Measurements from ENCODE around the gene VAV3.
"Not testable (repeated sequence)": the region's sequence is repeated elsewhere in the genome, so short reads cannot be mapped to it uniquely, and the experiment has no call there.

VAV3 gene

DNA sequence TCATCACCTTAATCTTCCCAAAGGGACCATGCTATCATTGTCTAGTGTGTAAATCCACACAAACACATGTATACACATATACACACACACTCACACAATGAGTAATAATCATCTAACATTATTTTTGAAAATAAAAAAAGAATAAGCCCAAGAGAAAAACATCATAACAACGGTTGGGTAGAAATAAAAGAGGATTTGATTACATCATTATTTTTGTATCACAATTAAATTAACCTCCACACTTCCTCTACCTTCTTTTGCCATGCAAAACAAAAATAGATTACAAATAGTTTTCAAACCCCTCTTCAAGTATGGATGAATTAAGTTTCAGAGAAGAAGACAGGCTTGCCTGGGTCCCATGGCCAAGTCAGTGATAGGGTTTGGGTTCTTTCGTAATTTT is 238.1 kb downstream of the VAV3 start:
- no peak for DNase-seq

DNA sequence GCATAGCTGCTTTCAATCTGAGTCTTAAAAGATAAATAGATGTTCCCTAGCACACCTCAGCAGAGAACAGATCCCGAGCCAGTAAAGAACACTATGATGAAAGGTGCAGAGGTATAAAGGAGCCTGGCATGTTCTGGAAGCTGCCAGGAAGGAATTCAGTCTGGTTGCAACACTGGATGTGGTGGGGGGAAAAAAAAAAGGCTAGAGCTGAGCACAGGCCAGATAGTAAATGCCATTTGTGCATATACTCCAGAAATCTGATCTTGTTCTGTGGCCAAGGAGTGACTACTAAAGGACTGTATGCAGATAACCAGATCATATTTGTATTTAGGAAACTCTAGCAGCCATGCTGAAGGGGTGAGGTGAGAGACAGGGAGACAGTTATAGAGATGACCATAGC is 240.3 kb downstream of the VAV3 start:
- no peak for DNase-seq

DNA sequence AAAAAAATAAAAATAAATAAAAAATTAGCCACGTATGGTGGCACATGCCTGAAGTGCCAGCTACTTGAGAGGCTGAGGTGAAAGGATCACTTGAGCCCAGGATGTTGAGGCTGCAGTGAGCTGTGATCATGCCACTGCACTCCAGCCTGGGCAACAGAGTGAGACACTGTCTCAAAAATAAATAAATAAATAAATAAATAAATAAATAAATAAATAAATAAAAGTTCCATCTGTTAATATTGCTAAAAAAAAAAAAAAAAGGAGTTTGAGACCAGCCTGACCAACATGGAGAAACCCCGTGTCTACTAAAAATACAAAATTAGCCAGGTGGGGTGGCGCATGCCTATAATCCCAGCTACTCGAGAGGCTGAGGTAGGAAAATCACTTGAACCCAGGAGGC is 244.8 kb downstream of the VAV3 start:
- DNase-seq, result not testable (repeated sequence)

DNA sequence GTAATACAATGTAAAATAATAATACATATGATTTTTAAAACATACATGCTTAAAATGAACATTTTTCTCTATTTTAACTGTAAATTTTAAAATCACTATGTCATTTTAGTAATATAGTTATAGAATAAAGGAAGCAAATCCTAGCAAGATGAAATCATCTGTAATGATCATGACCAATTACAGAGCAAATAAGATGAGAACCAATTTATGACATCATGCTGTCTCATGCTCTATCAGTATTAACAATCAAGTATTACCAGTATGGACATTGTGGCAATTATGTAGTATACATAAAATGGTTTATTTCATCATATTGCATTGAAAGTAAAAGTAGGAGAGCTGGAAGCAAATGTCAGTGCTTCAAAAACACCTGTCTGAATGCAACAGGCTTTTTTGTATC is 255.0 kb downstream of the VAV3 start:
- DNase-seq, result no peak

DNA sequence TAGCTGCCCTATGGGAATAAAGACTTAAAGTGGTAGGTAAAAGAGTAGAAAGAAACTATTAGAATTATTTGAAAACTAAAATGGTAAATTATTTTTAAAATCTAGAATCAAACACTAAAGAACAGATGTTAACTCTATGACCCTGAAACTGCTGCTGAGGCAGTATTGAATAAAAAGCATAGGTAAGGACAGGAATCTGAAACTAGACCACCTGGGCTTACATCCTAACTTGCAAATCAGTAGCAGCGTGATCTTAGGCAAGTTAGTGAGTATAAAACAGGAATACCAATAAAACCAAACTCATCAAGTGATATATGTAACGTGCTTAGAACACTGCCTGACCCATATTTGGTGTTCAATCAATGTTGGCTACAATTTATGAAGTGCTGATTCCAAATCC is 257.9 kb downstream of the VAV3 start:
- DNase-seq, result no peak

DNA sequence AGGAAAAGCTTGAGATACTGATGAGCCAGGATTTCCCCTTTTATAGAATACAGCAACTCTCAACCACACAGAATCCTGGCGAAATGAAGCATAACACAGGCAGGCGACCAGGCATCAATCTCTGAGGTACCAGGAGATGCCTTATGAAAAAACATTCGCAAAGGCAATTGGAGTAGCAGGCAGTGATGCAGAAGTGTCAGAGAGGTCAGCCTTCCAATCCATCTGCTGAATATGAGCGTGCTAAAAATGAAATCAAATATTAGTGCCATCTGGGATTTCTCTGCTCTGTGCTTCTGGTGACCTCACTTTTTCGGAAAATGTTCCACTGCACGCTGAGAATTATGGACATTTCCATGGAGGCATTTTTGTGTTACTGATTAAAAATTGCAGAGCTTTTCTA is 258.8 kb downstream of the VAV3 start:
- DNase-seq, result no peak

DNA sequence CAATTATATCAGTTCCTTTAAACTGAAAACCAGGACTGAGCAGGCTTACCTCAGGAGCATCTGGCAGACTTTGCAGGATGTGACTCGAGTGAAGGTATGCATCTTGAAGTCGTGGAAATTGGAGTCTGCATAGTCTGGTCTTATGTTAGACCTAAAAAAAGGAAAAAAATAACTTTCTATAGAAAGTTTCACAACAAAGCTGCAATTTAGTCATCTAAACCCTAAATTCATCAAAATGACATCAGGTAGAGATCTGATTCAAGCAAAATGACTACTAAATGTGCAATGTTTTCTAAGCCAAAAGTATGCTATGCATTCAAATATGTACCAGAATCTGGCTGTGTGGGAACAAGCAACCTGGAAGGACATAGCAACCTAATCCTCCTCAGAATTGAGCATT is 260.1 kb downstream of the VAV3 start:
- no peak for DNase-seq

DNA sequence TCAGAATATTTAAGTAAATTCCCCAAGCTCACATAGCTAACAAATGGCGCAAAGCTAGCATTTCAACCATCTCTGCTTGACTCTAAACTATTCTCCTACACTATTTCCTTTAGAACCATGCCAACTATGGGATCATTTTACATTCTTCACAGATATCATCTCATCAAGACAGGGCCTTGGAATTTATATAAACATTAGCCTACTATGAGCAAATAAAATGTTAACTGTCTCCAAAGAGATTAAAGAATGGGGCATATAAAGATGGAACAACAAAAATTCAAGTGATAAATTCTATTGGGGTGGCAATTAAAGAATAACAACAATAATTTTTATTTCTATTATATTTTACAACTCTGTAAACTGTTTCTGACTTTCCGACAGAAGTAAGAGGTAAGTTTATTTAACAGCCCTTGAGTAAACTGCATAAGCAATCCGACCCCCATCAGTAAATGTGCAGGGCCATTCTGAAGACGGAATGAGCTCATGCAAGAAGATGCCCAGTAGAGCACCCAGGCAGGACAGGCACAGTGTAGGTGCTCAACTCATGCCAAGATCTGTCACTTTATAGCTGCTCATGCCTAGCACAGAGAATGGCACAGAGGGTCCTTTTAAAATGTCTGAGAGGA is 261.9 kb downstream of the VAV3 start:
- no peak for DNase-seq

DNA sequence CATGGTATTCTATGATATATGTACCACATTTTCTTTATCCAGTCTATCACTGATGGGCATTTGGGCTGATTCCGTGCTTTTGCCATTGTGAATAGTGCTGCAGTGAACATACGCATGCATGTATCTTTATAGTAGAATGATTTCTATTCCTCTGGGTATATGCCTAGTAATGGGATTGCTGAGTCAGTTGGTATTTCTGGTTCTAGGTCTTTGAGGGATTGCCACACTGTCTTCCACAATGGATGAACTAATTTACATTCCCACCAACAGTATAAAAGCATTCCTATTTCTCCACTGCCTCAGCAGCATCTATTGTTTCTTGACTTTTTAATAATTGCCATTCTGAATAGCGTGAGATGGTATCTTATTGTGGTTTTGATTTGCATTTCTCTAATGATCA is 264.3 kb downstream of the VAV3 start:
- DNase-seq, result not testable (repeated sequence)

DNA sequence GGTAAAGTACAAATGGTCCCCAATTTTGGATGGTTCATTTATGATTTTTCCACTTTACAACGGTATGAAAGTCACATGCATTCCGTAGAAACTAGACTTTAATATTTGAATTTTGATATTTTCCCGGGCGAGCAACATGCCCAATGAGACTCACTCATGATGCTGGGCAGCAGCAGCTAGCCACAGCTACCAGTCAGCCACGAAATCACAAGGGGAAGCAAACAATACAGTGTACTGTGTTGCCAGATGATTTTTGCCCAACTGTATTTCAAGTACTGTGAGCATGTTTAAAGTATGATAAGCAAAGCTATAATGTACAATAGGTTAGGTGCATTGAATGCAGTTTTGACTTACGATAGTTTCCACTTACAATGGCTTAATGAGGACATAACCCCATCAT is 266.8 kb downstream of the VAV3 start:
- no peak for DNase-seq

DNA sequence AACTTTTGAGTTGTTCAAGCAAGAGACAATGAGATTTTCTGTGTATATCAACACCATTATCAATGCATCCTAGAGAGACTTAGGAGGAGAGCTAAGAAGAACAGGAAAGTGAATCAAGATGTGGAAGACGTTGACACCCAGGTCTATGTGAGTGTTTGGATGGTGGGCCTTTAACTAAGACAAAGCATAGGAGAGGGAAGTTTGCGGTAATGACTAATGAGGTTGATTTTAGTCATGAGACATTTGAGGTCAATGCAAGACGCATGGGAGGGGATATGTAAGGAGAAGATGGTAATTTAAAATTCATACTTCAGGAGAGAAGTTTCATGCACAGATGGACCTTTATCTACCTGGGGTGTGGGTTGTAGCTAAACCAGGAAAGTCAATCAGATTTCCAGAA is 269.6 kb downstream of the VAV3 start:
- DNase-seq, result no peak

DNA sequence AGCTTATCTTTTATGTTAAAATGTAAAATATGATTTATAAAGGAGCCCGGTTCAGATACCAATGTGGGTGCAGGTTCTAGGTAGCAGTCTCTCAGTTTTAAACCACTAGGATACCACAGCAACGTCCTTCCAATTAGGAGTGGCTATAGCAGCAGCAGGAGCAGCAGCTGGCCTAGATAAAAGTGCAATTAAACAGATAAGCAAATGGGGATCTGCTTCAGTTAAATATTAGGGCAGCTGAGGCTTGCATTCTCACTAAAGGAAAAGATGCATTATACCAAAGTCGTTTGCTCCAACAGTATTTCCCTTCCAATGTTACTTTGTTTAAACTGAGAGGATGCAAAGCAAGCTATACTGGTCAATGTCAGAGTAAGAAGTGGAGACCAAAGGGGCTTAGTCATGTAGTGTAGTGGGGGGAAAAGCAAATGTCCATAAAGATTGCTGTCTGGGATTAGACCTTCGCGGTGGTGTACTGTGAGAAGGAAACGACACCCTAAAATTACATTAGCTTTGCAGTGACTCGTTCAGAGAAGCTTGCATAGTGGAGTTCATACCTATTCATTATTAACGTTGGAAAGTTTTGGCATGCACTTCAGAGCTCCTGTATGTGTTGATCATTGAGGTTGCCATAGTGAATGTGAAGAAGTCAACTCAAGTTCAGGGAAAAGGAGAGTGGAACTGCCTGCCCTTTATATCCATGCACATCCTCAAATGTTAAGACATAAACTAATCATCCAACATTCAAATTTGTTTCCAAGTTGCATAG is 272.2 kb downstream of the VAV3 start:
- DNase-seq, result no peak

DNA sequence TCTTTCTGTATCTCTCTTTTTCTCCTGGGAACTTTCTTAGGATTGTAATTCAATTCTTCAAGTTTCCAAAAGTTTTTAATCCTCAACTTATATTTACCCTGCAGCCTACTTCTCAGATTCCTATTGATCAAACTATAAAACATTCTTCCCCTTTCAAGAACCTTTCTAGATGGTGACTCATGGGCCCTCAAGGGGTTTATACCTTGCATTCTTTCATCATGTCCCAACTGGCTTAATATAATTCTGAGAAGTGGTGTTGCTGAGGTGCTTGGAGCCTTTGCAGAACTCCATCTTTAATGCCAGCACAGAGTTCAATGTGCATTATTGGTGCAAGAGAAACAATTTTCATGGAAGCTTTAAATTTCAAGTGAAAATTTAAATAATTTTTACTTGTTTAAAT is 273.4 kb downstream of the VAV3 start:
- no peak for DNase-seq

DNA sequence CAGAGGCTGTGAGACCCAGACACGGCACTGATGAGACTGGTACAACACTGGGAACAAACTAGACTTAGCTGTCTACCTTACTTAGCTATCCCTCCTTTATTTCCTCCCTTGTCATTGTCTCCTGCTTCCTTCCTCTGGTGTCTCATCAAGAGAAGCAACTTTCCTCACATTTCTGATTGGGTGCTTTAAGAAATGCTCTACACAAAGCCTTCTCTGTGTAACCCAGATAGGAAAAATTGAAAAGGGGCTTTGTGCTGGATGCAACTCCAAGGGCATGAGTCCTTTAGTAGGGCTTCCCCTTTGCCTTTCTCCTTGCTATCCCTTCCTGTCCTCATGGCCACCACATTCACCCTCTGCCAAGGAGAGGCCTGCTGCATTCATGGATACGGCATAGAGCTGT is 274.5 kb downstream of the VAV3 start:
- DNase-seq, result no peak

DNA sequence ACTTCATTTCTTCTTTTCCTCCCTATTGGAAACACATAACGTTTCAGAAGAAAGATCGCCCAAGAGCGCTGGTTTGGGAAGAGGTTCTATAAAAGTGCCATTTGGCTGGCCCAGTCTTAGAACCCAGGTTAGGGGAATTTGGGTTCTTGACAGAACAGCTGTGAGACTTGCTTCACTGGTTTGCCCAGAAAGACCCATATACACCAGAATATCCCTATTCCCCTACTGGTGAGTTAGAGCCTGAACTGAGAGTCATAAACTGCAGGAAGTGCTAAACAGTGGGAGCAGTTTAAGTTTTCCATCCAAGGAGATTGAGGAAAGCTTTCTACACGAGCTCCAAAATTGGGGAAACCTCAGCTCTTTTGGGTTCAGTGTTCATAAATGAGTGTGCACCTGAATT is 275.2 kb downstream of the VAV3 start:
- DNase-seq, result no peak

DNA sequence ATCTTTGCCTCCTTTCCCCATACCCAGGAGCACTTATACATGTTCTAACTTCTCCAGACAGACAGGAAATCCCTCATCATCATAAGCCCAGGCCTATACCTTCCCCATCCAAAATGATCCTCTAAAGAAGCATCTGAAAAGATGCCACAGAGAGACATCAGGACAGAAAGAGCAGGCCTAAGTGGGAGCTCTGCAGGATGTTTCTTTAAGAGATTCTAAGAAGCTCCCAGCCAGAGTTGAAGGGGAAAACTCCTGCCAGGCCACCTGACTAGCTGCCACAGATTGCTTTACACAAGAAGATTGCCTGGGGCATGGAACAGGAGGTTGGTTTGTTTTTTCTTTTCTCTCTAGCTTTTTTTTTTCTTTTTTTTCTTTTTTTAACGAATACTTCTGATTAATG is 275.8 kb downstream of the VAV3 start:
- DNase-seq, result no peak

DNA sequence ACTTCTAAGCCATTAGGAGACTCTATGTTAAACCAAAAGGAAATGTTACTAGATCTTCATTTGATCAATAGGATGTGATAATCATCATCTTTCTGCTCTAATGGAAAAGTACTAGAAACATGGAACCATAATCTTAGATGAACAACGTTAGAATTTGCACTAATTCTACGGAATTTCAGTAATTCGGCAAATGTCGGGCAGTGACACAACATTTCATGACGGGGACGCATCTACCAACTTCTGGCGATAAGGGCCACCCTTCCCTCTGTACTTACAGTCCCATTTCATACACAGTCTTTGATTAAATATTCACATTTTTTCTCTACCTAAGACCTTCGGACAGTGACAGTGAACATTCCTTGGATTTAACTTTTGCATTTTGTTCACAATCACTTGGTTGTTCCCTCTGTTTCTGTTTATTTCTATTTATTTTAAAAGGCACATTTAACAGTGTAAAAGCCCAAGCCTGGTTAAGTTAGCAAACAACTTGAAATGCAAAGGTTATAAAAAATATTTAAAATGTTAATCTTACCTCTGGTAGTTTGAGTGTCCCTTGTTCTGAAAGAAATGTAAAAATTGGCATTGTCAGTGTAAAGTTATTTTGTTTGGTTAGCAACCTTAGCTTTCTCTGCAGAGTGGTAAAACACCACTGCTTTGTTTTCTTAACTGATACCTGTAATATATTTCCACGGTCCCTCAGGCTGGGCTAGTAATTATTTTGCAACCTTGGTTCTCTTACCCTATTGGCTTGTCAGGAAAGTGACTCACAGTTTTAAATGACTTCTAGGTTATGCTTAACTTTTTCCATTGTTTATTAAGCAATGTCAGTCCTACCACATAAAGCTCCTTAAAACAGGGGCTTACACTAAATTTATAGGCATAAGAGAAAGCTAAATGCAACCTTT is 276.9 kb downstream of the VAV3 start:
- no peak for DNase-seq

DNA sequence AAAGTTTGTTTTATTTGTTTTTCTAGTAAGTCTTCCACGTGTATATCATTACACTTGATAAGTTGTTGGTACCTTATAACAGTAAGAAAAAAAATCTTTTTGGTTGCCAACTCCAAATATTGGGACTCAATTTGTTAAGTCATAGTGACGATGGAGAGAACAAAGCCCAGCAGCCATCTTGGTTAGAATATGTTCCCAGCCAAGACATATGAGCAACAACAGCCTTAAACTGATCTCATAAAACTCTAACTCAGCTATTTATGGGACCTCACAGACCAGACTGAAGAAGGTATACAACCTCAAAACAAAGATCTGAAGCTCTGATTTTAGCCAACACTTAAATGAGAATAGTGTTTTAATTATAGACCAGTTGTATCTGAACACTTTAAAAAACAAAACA is 281.3 kb downstream of the VAV3 start:
- no peak for DNase-seq

DNA sequence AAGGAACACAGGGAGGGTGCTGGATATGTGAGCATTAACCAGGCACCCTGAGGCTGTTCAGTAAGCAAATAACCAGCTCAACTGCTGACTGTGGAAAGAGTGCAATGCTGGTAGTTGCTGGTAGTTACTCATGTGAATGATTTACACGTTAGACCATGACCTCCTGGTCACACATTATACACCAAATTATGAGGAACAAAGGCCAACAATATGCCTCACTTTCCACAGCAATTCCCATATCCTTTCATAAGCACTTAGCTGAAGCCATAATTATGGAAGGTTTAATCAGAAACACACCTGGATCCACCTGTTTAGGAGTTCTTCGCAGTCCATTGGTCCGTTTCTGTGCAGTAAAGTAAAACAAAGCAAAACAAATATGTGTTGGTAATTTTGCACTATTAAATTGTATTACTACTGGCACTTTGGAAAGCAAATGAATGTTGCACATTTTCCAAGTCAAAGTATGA is 281.8 kb downstream of the VAV3 start:
- no peak for DNase-seq

DNA sequence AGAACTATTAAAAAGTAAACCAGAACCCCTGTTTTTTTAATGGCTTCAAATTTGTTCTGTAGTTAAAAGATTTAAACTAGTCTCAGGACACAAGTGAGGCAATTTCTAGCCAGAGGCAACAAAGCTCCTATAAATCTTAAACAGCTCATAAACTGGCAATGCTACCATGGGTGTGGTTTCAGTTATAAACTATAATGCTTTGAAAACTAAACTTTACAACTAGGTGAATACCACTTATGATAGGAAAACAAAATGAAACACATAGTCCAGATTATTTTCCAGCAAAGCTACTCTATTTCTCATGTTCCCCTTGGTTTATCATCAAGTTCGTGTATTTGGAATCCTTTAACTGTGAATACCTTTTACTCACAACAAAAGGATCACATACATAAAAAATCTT is 282.5 kb downstream of the VAV3 start:
- DNase-seq, result no peak

DNA sequence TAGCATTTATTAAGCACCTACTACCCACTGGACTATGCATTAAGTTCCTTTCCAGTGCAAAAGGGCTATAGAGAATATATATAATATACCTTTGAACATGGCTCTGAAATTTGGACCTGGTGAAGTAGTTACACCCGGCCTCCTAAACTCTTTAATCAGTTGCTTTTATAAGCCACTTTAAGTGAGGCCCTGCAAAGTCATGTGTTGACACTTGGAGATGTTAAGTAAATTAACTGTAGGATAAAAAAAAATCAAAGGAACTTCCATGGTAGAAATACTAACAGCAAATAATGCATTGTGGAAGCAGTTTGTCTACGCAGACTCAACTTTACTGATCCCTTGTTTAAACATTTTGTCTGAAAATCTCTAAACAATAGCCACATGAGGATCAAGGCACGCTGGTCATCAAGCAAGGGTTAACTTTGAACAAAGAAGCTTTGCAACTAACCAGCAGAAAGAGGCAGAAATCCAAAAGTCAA is 283.9 kb downstream of the VAV3 start:
- DNase-seq, result no peak

DNA sequence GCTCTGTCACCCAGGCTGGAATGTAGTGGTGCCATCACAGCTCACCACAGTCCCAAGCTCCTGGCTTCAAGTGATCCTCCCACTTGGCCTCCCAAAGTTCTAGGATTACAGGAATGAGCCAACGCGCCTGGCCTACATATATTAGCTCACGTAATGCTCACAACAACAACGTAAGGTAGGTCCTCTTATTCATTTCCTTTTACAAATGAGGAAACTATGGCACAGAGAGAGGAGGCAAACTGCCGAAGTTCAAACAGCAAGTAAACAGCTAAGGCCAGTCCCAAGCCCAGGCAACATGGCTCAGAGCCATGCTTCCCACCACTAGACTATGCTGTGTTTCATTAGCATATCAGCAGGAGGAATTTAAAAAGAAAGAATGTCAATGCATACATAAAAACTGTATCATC is 284.4 kb downstream of the VAV3 start:
- no peak for DNase-seq

DNA sequence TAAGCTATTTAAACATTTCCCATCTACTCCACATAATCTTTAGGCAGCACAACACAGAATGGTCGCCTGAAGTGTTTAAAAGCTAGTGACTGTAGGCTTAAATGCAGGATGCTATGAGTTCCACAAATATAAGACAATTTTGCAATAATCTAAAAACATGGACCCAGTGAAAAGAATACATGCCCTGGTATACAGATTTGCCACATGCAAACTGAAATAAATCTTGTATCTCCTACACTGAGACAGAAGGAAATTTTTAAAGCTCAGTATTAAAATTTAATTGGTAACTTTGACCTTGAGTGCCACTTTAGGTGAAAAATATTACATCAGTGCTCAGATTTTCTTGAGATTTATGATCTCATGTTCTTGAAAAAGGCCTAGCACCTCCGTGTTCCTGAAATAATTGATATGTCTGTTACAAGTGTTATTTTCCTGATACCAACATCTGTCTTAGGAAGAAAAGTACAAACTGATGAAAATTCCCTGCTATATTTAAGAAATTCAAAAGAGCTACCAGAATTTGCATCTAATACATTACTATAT is 285.5 kb downstream of the VAV3 start:
- DNase-seq, result no peak

All from GF-D8 (cell line).